Measurements from ENCODE around the gene CCL15. TPM values are rescaled to one million over a fixed set of nuclear protein-coding genes. Genes with fewer than 3 reads are reported as not detected.

CCL15 gene
- total RNA-seq, 3 donors from 2014 or later, result 19.8 to 79.4 (median 59.7) TPM

DNA sequence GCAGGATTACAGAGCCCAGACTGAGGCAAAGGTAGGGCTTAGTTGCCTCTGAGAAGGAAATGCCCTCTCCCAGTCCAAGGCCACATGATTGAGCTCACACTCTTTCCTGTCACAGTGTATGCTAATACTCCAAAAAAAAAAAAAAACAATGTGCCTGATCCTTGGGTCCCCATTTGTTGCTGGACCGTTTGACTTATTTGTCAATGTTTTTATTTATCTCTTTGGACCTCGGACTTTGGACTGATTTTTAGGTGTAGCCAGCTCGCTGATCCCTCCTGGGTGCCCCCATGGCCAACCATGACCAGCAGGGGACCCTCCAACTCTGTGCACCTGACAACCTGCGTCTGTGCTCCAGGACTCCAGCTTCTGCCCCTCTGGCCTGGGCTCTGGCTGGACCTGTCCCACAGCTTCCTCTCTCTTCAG is 19.4 kb downstream of the CCL15 start:
- intact Hi-C loops (cut with DNase I, micrococcal nuclease), result no loop called here
- ATAC-seq (peak; percentile 61), DNase-seq (peak in 2 of 3 donors; percentile 25 to 51)

DNA sequence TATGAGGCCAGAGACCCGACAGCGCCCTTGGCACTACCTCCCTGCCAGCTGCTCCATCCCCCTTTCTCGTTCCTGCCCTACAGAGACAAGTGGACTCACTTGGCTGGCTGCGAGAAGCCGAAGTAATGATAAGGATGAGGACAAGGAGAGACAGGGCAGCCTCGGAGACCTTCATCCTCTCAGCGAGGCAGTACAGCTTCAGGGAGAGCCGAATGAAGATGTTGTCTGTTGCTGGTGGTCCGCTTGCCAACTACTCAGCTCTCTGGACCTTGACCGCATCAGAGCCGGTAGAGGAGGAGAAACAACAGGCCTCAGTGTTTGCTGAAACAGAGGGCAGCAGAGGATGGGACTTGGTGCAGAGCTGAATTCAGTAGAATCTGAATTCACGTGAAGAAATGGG is 20.1 kb downstream of the CCL15 start, which contains the start of gene CCL16:
Gene CCL16 (minus strand): TSS at position 252 of the 400 bp plus-strand sequence. CDS start 77 bp downstream, at position 175.
- H3K4me1 ChIP-seq (ENCODE audit: low read depth), result peaks cover 5% of the 10 kb centered on the region
- no peak within 1 kb of the TSS for H3K4me3 ChIP-seq
- DNase-seq (no peak), ATAC-seq (no peak)
- H3K36me3 ChIP-seq (ENCODE audit: low read depth), result no peaks in the 10 kb centered on the region
- intact Hi-C loops (cut with DNase I, micrococcal nuclease), result no loop called here
- H3K9me3 ChIP-seq, result no peaks in the 10 kb centered on the region
- TF ChIP-seq, protein P1, sequence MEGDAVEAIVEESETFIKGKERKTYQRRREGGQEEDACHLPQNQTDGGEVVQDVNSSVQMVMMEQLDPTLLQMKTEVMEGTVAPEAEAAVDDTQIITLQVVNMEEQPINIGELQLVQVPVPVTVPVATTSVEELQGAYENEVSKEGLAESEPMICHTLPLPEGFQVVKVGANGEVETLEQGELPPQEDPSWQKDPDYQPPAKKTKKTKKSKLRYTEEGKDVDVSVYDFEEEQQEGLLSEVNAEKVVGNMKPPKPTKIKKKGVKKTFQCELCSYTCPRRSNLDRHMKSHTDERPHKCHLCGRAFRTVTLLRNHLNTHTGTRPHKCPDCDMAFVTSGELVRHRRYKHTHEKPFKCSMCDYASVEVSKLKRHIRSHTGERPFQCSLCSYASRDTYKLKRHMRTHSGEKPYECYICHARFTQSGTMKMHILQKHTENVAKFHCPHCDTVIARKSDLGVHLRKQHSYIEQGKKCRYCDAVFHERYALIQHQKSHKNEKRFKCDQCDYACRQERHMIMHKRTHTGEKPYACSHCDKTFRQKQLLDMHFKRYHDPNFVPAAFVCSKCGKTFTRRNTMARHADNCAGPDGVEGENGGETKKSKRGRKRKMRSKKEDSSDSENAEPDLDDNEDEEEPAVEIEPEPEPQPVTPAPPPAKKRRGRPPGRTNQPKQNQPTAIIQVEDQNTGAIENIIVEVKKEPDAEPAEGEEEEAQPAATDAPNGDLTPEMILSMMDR (IDR thresholded peaks at IDR 0.05), result no peak

More for the DNA sequence above, 19.4 kb downstream of the CCL15 start:
- Histone ChIP-seq H3K4me3 (no peak overlapping the region), H3K9me3 (no peaks in the 10 kb centered on the region), H3K36me3 (ENCODE audit: low read depth) (no peaks in the 10 kb centered on the region), H3K4me1 (ENCODE audit: low read depth) (peaks cover 5% of the 10 kb centered on the region)
- TF ChIP-seq, protein P1 (IDR thresholded peaks at IDR 0.05), result no peak

DNA sequence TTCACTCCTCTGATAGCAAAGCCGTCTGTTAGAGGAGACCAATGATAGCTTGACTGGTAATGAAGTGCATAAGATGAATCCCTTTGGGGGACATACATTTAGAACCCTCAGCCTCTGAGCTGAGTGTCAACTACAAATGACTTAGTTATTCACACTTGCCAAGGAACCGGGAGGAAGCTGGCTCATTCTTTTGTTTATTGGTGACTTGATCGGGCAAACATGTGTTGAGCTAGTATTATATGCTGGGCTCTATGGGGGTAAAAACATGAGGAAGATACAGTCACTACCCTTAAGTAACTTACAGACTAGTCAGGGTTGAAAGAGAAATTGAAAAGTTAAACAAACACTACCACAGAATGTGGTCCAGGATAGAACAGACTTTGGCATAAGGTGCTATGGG is 23.0 kb downstream of the CCL15 start:
- ATAC-seq (no peak), DNase-seq (no peak)
- intact Hi-C loops (cut with DNase I, micrococcal nuclease), result loop anchor here in 1 of 2 donors (10.0 kb wide), 2 partner anchors 96 to 166 kb away; no protein-coding TSS in a partner anchor
- Histone ChIP-seq H3K4me1 (ENCODE audit: low read depth) (peaks cover 11% of the 10 kb centered on the region), H3K36me3 (ENCODE audit: low read depth) (no peaks in the 10 kb centered on the region), H3K4me3 (no peak overlapping the region), H3K9me3 (no peaks in the 10 kb centered on the region)
- TF ChIP-seq, protein P1 (IDR thresholded peaks at IDR 0.05), result no peak

DNA sequence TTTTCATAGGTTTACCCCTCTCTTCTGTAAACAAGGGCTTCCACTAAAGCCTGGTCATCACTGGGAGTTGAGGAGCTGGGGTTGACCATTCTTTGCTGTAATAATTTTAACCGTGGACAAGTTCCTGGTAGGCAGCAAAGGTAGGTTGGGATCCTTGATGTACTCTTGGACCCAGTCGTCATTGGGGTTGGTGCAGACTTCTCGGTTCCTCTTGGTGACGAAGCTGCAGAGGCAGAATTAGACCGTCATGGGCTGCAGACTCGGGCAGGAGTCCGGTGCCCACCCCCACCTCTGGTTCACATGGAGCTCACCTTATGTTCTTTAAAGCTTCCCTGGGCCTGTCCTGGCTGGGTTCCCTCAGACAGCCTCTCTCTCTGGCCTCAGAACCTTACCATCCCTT is 23.8 kb downstream of the CCL15 start:
- H3K9me3 ChIP-seq, result no peaks in the 10 kb centered on the region
- DNase-seq, result no peak
- no peaks in the 10 kb centered on the region for H3K36me3 ChIP-seq (ENCODE audit: low read depth)
- peaks cover 17% of the 10 kb centered on the region for H3K4me1 ChIP-seq (ENCODE audit: low read depth)
- TF ChIP-seq, protein P1 (IDR thresholded peaks at IDR 0.05), result no peak
- intact Hi-C loops (cut with DNase I, micrococcal nuclease), result loop anchor here in 1 of 2 donors (10.0 kb wide), 2 partner anchors 97 to 167 kb away; no protein-coding TSS in a partner anchor
- no peak overlapping the region for H3K4me3 ChIP-seq
- ATAC-seq, result no peak

DNA sequence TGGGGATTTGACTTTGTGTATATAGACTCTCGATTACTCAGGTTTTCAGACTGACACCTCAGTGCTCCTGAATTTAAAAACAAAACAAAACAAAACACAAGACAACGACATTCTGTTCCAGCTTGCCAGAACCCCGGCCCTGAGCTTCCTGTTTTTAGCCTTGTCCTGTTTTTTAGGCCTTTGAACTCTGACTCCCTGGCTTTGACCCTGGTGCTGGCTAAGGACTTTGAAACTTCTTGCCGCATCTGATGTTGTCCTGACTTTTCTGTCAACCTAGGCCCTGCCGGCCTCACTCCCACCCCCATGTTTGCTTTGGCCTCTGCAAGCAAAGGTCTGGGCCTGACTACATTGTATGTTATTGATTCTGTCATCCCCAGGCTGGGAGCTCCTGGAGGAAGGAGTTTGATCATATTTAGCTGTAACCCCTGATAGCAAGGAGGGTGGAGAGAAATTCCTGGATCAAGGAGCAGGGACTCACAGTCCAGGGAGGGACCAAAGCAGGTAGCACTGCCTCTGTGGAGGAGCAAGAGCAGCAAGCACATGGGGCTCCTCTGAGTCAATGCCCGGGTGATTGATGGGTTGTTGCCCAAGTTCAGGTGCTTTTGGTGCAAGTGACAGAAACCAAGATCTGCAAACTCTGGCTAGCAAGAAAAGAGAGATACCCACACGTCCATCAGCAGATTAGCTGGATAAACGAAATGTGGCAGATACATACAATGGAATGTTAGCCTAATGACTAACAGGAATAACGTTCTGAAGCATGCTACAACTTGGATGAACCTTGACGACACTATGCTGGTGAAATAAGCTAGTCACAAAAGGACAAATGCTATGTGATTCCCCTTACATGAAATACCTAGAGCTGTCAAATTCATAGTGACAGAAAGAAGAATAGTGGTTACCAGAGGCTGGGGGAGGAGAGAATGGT is 27.8 kb downstream of the CCL15 start:
- ATAC-seq (peak; percentile 16), DNase-seq (peak in 1 of 3 donors; percentile 22)
- Histone ChIP-seq H3K4me1 (ENCODE audit: low read depth) (peaks cover 14% of the 10 kb centered on the region), H3K4me3 (no peak overlapping the region), H3K36me3 (ENCODE audit: low read depth) (no peaks in the 10 kb centered on the region), H3K9me3 (no peaks in the 10 kb centered on the region)
- TF ChIP-seq, protein P1 (IDR thresholded peaks at IDR 0.05), result no peak
- intact Hi-C loops (cut with DNase I, micrococcal nuclease), result loop anchor here in 1 of 2 donors (10.0 kb wide), 2 partner anchors 101 to 171 kb away; no protein-coding TSS in a partner anchor

All from mucosa of descending colon (tissue), 3 donors.